A549 treated with DMSO at 1 μM for 4 hours (cell line): ENCODE data around the gene LSR. TPM values are rescaled to one million over a fixed set of nuclear protein-coding genes. Genes with fewer than 3 reads are reported as not detected.

Experiments
- total RNA-seq: library from RNA; stranded (reverse); fragments of 200-300 nt; extraction: Qiagen RNA extraction; gene quantifications from 5 replicates; pipeline ENCODE4 v1.2.3, GENCODE V29; 2022; ENCODE audit warnings: low read depth

Gene LSR, protein sequence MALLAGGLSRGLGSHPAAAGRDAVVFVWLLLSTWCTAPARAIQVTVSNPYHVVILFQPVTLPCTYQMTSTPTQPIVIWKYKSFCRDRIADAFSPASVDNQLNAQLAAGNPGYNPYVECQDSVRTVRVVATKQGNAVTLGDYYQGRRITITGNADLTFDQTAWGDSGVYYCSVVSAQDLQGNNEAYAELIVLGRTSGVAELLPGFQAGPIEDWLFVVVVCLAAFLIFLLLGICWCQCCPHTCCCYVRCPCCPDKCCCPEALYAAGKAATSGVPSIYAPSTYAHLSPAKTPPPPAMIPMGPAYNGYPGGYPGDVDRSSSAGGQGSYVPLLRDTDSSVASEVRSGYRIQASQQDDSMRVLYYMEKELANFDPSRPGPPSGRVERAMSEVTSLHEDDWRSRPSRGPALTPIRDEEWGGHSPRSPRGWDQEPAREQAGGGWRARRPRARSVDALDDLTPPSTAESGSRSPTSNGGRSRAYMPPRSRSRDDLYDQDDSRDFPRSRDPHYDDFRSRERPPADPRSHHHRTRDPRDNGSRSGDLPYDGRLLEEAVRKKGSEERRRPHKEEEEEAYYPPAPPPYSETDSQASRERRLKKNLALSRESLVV
- total RNA-seq = 8.0 to 10.9 TPM (median 8.8 TPM) in 5 replicates

DNA sequence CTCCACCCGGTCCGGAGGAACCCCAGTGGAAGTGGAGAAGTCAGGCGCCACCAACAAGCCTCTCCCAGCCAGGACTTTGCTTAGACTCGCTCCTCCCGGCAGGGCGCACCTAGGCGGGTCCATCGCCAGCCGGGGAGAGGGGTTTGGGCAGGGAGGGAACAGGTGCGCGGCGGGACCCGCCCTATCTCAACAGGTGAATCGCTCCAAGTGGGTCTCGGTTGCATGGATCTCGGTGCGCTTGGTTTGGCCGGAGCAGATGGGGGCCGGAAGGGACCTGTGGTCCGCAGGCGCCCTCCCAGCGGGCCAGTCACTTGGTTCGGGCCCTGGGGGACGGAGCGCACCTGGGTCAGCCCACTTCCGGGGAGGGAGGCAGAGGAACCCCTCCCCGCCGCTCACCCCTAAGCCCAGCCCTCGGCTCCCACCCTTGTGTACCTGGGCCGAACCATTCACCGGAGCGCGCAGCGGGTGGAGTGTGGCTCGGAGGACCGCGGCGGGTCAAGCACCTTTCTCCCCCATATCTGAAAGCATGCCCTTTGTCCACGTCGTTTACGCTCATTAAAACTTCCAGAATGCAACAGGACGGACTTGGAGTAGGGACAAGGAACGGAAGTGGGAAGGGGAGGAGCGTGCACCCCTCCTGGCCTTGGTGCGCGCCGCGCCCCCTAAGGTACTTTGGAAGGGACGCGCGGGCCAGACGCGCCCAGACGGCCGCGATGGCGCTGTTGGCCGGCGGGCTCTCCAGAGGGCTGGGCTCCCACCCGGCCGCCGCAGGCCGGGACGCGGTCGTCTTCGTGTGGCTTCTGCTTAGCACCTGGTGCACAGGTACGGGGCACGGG is at the start of gene LSR:
Gene LSR, plus strand, starts transcription at position 693 of the 836 bp plus-strand sequence. Its CDS starts 21 bp downstream, at position 714.

DNA sequence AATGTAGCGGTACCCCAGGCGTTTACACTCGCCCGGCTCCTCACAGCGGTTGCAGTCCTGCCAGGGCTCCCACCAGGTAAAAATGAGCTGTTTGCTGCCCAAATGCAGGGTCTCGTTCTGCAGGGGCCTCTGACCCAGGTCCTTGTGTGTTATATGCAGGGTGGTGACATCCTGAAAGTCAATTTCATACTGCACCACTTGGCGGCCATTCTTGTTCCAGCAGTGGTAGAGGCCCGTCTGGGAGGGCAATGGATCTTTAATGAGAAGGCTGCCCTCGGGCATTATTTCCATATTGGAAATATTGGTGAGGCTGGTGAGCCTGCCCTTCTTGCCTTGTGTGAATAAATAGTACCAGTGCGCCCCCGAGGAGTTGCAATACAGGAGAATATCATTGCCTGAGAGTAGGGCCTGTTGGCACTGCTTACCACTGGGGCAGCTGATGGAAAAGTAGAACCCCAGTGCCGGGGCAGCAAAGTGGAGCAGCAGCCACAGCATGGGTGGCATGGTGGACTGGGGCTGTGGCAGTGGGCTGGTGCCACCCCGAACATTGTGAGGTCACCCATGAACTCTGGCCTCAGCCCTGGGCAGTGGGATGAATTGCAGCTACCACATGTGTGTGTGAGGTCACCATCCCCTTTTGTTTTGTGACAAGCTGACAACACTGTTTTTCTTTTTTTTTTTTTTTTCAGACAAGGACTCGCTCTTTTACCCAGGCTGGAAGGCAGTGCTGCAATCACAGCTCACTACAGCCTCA is 20.4 kb upstream of the LSR start, which contains the start of gene FAM187B:
Gene FAM187B, minus strand, starts transcription at position 563 of the 754 bp plus-strand sequence. Its CDS starts 59 bp downstream, at position 504.

DNA sequence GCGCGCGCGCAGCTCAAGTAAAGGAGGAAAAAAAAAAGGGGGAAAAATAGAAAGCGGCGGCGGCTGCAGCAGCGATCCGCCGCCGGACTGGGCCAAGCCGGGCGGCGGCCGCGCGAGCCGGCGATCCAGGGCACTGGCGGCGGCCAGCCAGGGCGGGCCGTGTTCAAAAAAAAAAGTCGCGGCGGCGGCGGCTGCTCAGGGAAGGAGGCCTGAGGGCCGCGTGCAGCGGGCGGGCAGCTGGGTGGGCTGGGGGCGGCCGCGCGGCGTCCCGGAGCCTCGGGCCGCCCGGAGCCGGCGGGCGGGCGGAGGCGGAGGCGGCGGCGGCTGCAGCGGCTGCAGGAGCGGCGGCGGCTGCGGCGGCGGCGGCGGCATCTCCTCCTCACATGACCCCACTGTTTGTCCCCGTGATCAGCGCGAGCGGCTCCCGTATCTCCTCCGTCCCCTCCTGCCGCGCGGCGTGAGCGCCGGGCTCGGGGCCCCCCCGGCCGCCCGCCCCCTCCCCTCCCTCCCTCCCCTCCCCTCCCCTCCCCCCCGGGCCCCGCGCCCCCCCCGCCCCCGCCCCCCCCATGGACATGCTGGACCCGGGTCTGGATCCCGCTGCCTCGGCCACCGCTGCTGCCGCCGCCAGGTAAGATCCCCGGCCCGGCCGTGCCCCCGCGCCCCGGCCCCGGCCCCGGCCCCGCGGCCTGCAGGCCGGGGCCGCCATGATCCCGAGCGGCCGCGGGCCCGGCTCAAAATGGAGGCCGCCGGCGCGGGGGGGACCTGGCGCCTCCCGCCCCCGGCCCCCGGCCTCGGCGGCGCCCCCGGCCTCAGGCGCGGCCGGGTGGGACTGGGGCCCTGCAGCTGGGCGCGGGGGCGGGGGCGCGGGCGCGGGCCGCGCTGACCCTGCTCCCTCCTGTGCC is 20.0 kb downstream of the LSR start, which contains the start of gene USF2:
Gene USF2, plus strand, starts transcription at position 427 of the 902 bp plus-strand sequence. Its CDS starts 140 bp downstream, at position 567.

DNA sequence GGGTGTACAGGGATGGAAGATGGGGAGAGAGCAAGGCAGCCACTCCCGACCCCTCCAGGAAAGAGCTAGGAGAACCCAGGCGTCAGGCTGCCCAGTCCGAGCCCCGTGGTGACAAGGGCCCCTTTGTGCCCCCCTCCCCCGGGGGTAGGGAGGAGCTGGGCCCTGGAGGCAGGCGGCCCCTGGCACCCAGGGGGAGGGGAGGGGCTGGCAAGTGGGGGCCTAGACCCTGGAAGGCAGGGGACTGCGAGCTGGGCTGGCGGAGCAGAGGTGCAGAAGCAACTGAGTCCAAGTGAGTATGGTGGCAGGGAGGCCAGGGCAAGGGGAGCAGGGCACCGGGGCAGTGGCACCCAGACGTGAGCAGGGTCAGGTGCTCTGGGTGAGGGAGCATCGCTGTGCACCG is 43.1 kb downstream of the LSR start, which contains the start of gene MAG:
Gene MAG, plus strand, starts transcription at position 246 of the 400 bp plus-strand sequence. CDS start 3,248 bp downstream, outside the sequence.

Other genes with a start within 250 kb of the LSR start
- 133 to 143 TPM (median 134 TPM) in 5 replicates for gene GRAMD1A, start 248.7 kb upstream of the LSR start, total RNA-seq
- gene SCN1B, start 218.5 kb upstream of the LSR start, total RNA-seq = 13.9 to 19.7 TPM (median 17.4 TPM) in 5 replicates
- 0.06 to 0.14 TPM in 2 of 5 replicates, not detected in the others for gene HPN, start 207.3 kb upstream of the LSR start, total RNA-seq
- 0.13 to 0.17 TPM in 2 of 5 replicates, not detected in the others for gene FXYD3, start 133.2 kb upstream of the LSR start, total RNA-seq
- gene LGI4, start 113.9 kb upstream of the LSR start, total RNA-seq = 0.09 to 0.31 TPM (median 0.20 TPM) in 4 of 5 replicates, not detected in the other
- gene FXYD1, start 110.2 kb upstream of the LSR start, total RNA-seq = not detected in 5 replicates
- 0.13 to 0.34 TPM (median 0.31 TPM) in 3 of 5 replicates, not detected in the others for gene FXYD7, start 105.7 kb upstream of the LSR start, total RNA-seq
- gene FXYD5, start 94.3 kb upstream of the LSR start, total RNA-seq = 192 to 247 TPM (median 204 TPM) in 5 replicates
- not detected in 5 replicates for gene FAM187B, start 20.3 kb upstream of the LSR start, total RNA-seq
- 118 to 169 TPM (median 142 TPM) in 5 replicates for gene USF2, start 20.0 kb downstream of the LSR start, total RNA-seq
- 0.08 to 0.14 TPM in 2 of 5 replicates, not detected in the others for gene HAMP, start 33.5 kb downstream of the LSR start, total RNA-seq
- not detected in 5 replicates for gene MAG, start 43.2 kb downstream of the LSR start, total RNA-seq
- 0.51 to 1.6 TPM (median 0.63 TPM) in 5 replicates for gene CD22, start 80.2 kb downstream of the LSR start, total RNA-seq
- not detected in 5 replicates for gene FFAR1, start 98.9 kb downstream of the LSR start, total RNA-seq
- not detected in 5 replicates for gene FFAR3, start 109.5 kb downstream of the LSR start, total RNA-seq
- not detected in 5 replicates for gene GPR42, start 122.1 kb downstream of the LSR start, total RNA-seq
- 0.05 TPM in 1 of 5 replicates, not detected in the others for gene FFAR2, start 199.3 kb downstream of the LSR start, total RNA-seq
- gene KRTDAP, start 241.5 kb downstream of the LSR start, total RNA-seq = not detected in 5 replicates